GM19455 (cell line): ENCODE measurements around the gene SNAPC4.
"Not testable (repeated sequence)": the region's sequence is repeated elsewhere in the genome, so short reads cannot be mapped to it uniquely, and the experiment has no call there.

Source experiments
- ATAC-seq: cut with Tn5 transposase; IDR thresholded peaks from one replicate; pipeline ENCODE4 v1.9.1; 2021; ENCODE audit not compliant: unreplicated experiment

Gene SNAPC4

DNA sequence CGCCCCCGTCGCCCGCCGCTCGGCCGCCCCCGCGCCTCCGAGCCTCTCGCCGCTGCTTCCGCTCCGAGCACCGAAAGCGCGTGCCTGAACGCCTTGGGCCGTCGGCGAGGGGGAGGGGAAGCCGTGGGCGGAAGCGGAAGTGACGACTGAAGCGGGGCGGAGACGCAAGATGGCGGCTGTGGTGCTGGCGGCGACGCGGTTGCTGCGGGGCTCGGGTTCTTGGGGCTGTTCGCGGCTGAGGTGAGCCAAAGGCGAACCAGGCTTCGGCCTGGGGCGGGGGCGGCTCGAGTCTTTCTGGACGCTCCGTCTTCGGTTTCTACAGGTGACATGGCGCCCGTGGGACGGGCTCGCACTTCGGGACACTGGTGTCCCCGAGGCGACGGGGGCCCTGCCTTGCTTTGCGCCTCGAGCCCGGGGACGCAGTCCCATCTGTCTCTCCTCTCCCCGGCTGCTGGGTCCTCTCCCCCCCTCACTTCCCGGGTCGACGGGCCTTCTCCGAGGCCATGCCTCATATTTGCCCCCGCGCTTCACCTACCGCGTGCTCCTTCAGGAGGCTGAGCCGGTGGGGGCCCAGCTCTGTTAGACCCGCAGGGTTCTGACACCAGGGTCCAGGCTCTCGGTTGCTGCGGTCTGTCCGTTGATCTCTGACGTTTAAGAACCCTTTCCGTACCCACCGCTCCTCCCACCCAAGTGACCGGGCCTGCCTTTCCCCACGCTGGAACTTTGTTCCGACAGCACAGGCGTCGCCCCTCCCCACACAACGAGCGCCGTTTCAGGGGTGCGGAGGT is 10.7 kb upstream of the SNAPC4 start, which contains the start of the genes ENTR1 and PMPCA:
Gene ENTR1, minus strand, starts transcription at position 115 of the 788 bp plus-strand sequence. CDS start 217 bp downstream, outside the sequence.
Gene PMPCA, plus strand, starts transcription at position 159 of the 788 bp plus-strand sequence. Its CDS starts 11 bp downstream, at position 170.
- ATAC-seq = peak; percentile 72

DNA sequence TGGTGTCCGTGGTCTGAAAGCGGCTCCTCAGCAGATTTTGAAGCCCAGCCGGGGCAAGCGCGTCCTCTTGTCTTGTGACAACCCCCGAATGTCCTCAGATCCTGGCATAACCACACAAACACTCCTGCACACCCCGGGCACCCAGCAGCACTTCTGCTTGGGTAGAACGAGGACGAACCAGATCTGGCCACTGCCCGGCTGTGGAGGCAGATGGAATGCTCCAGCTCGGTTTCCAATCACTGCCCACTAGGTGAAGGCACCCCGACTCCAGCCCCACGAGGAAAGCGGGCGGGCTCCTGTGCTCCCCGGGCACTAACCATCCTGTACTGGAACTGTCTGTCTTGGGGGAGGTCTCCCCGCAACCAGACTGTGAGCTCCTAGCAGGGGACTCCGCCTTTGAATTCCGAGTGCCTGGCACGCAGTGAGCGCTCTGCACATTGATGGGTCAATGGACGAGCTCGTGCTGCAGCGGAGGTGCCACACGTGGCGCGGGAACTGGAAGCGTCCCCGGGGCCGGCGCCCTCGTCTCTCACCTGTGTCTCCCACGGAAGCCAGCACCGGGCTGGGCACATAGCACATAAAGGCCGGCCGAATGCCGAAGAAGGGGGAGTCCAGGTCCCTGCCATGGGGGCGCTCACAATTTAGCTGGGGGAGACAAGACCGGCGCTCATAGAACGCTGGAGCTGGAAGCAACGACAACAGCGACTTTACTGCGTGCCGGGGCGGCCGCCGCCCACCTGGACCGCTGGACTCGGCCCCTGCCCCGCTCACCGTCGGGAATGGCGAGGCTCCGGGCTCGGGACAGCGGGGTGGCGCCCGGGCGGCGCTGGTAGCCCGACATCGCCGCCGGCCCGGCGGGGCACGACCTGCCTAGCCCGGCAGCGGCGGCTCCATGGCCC is 9.8 kb upstream of the SNAPC4 start:
- peak; percentile 35 for ATAC-seq

DNA sequence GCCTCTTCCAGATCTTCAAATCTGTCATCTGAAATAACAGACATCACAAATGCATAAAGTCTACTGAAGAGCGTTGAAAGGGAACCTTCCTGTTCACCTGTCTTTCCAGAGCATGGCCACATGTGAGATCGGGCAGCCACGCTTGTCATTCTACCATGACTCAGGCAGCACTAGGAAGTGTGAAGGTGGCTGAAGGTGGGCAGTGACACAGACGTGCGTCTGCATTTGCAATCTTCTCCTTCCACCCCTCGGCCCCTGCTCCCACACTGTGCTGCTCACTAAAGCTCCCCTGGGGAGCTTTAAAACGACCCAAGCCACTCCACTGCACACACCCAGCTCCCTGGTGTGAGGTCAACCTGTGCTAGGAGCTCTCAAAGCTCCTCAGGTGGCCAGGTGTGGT is 7.9 kb upstream of the SNAPC4 start:
- no peak for ATAC-seq

DNA sequence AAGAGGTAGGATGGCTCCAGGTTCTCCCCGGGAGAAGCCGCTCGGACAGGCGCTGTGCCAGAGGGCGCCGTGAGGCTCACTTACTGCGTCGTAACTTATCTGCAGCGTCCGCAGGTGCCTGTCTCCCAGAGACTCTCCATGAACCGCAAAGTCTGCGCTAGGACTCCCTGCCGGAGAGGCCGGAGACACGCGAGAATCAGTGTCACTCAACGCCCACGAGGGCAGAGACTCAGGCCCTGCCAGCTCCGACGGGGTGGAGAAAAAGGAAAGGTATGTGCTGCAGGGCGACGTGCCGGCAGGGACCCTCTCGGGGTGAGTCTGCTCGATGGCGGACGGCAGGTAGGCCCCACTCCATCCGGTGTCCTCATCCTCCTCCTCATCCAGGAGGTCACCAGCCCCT is 7.1 kb upstream of the SNAPC4 start:
- ATAC-seq = not testable (repeated sequence)

DNA sequence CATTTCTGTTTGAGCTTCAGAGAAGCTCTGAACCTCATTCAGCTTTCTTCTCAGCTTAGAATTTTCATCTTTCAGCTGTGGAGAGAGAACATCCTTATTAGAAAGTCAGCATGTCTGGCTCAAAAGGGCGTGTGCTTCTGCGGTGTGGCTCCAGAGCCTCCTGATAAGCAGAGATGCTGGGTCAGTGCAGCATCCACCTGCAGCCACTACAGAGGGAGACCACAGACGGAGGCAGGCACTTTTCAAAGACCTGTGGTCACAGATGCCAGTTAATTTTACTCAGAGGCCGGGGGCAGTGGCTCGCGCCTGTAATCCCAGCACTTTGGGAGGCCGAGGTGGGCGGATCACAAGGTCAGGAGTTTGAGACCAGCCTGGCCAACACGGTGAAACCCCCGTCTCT is 5.9 kb upstream of the SNAPC4 start:
- not testable (repeated sequence) for ATAC-seq

DNA sequence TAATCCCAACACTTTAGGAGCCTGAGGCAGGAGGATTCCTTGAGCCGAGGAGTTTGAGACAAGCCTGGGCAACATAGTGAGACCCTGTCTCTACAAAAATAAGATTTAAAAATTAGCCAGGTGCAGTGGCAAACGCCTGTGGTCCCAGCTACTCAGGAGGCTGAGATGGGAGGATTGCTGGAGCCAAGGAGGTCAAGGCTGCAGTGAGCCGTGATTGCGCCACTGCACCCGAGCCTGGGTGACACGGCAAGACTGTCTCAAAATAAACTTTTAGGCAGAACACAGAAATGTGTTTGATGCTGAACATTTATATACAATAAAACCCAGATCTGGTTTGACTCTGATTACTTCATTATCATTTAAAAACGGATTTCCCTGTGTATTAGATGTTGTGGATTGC is 5.5 kb upstream of the SNAPC4 start:
- ATAC-seq = no peak

DNA sequence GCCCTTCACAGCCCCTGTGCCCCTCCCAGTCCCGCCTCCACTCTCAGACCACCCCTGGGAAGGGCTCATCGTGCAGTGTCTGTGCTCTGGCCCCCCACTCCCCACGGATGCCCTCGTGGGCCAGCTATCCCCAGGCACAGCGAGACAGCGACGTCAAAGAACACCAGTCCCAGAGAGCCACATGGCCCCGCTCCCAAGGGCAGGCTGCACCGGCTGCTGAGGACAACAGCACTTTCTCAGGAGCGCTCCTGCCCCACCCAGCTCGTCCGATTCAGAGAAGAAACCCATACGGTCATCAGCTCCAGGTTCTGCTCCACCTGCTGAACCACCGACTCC is 4.8 kb upstream of the SNAPC4 start:
- no peak for ATAC-seq

DNA sequence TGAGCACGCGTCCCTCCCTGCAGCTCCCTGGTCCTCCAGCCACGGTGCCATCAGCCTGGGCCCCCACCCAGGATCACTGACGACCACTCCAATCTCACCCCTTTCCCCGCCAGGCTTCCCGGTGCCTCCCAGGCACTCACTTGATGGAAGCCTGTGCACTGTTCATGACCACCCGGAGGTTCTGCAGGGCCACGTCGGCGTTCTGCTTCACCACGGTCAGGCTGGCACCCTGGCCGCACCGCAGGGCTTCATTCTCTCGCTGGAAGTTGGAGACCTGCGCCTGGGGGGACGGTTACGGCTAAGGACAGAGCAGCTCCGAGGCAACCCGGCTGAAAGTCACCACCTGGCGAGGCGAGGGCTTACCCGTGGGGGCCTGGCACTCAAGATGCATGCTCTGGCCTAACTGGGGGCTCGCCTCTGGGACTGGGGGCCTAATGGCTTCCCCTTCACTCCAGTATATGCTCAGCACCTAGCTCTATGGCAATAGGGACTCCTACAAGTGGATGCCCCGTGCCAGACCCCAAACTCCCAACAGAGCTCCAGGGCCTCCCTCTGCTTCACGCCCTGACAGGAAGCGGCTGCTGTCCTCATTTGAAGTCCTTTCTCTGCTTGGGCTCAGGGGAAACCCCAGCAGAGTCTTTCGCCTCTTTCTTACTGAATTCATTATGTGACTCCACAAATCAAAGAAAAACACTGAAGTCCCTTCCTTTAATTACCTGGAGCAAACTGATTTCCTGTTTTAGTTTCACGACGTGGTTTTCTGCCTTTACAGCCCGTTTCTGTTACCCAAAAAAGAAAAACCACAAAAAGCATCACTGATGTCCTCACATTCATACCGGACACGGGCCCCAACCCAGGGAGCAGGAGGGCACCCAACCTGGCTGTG is 4.2 kb upstream of the SNAPC4 start:
- ATAC-seq = no peak

DNA sequence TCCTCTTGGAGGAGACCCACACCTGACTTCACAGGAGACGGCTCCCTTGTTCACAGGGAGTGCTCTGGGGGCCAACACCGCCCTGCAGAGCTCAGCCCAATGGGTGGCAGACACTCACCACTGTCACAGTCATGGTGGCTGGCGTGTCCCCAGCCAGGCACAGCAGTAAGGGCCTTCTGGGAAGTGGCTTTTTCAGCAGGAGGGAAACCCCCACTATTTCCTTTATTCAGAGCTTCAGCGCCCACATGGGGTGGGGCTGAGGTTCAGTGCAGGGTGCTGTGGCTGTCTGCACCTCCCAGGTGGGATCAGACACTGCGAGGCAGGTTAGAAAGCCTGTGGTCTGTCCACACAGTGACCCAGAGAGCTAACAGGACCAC is 3.6 kb upstream of the SNAPC4 start:
- ATAC-seq = no peak

DNA sequence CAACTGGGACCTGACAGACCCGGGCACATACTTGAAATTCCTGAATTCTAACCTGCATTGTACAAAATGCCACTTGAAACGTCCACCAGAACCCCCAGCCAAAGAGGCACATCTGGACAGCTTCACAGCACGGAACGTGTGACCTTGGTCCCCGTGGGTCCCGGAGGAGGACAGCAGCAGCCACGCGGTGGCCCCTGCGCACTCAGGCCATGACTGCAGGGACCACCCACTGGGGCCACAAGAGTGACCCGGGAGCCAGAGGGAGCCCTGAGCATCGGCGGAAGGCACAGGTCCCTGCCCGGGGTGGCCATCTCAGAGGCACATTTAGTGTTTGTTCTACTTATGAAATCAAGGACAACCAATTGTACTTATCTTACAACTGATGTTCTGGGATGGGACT is 2.1 kb upstream of the SNAPC4 start:
- ATAC-seq = no peak

DNA sequence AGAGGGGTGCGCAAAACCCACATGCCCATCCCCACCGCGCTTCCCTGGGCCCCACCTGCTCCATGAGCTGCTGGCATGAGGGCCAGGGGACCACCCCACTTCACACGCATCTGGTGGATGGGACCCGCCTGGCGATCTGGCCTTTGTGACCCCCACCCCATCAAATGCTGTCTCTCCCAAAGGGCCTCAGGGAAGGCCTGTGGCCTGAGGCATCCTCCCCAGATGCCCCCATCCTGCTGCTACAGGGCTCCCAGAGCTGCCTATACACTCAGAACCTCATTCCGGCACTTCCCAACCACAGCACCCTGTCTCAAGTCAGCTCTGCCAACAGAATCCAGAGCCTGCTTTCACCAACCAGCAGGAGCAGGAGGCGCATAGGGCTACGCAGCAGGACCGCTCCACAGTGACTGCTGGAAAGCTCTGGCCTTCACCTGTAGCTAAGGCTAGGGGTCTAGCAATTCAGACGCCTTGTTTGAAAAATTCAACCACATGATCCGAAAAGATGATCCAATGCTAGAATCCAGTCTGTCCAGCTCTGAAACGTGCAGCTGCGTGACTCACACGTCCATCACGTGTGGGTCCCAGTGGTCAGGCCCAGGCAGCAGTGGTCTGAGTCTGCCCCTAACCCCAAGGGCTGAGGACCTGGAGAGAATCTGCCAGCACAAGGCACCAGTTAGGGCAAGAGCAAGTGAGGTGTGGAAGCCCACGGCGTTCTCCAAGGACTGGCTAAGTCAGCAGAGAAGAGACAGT is 1.4 kb upstream of the SNAPC4 start:
- ATAC-seq = no peak

DNA sequence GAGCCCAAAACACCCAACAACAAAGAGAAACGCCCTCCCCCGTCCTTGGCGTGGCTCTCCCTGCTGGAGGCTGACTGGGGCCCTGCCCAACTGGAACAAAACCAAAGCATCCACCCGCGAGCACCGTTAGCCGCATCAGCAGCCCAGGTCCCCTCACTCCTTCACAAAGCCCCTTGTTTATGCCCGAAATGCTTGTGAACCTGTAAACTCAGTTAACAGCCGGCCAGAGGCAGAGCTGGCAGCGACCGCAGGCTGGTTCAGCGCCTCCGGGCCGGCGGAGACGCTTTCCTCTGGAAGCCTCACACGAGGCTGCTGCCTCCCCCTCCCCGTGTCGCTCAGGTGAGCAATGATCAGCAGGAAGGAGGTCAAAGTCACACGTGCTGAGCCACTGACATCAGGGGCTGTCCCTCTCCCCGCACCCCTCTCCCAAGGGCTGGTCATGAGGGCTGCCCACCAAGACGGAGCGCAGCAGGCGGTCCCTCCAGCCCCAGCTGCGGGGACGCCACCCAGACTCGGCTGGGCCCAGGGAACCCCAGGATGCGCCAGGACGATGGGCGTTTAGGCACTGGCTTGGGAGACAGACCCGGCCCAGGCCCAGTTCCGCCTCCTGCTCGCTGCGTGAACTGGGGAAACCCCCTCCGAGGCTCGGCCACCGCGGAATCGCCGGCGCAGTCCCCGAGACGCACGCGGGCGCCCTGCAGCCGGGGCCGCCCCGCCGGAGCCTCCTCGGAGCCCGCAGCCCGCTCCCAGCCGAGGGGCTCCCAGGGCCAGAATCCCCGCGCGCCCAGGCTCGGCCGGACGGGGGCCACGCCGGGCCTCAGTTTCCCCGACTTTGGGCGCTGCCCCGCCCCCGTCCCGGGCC is 563 bp downstream of the SNAPC4 start:
- ATAC-seq = no peak

DNA sequence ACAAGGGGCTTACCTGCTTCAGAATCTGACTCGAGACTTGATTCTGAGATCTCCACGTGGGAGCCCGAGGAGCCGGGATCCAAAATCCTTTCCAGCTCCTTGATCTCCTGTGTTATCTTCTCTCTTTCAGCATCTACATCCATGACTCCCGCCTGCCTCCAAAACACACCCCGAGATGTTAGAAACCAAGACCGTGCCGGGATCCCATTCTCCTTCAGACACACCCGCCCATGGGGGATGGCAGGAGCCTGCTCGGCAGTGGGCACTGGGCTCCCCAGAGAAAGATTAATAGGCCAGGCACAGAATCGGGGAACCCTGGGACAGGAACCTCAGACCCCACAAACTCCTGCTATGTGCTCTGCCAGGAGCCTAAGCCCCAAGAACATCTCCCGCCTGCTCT is 1.7 kb downstream of the SNAPC4 start:
- ATAC-seq = no peak

DNA sequence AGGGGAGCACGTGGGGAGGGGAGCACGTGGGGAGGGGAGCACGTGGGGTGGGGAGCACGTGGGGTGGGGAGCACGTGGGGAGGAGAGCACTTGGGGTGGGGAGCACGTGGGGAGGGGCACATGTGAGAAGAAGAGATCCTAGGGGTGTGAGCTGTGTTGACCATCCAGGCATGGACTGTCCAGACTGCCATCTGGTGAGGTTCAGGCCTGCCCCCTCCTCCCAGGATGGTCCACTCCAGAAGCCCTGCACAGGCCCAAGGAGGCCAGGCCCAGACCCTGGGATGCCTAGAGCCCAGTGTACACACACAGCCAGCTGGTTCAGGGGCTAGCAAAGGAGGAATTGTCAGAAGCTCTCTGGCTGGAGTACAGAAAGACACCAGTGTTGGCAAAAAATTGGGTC is 2.3 kb downstream of the SNAPC4 start:
- ATAC-seq = no peak

DNA sequence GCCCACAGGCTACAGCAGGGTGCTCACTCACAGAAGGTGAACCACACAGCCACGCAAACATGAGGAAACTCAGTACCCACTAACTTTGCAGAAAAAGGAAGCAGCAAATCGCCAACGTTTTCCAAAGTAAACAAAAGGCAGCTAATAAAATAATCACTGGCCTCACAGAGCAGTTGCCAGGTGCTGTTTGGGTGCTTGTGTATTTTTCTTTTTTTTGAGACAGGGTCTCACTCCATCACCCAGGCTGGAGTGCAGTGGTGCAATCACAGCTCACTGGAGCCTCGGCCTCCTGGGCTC is 3.8 kb downstream of the SNAPC4 start:
- ATAC-seq = no peak

DNA sequence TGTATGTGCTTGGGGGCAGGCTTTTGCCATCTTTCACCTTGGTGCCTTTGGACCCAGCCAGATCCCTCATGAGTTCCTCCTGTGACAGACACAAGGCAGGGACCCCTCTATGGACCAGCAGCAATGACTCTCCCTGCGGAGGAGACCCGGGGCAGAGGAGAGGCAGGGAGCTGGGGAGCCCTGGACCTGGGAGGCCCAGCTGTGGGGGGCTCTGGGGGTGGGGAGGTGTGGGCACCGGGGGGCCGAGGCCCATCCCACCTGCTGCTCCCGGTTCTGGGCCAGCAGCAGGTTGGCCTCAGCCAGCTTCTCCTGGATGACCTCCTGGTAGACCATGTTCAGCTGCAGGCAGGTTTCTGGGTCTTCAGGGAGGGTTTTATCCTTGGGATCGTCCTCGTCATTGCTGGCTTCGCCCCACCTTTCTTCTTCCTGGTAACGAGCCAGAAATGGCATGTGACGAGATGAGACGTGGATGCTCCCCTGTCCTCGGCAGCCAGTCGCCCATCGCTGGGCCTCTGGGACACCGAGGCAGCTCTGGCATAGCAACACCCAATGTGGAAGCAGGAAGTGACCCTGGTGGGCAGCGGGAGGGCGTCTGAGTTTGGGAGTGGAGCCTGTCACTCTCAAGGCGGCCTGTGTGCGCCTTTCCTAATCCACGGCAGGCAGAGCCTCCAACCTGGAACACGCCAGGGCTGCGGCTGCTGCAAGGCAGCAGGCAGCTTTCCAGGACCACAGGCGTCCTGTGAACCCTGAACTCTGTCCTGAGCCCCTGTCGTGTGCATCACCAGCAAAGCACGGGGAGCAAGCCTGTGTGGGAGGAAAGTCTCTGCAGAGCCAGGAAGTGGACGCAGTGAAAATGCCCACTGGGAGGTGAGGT is 4.4 kb downstream of the SNAPC4 start:
- no peak for ATAC-seq

DNA sequence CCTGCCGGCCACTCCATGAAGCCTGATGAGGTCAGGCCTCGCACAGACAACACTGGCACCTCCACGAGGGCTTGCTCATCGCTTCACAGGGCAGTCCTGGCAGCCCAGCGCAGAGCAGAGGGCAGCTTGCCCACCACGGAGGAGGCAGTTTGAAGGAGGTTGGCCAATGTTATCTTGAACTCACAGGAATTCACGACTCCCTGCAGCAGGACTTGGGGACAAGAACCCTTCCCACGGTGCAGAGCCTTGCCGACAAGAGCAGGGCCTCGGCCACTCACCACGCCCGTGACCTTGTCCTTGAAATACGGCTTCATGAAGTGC is 5.0 kb downstream of the SNAPC4 start:
- no peak for ATAC-seq

DNA sequence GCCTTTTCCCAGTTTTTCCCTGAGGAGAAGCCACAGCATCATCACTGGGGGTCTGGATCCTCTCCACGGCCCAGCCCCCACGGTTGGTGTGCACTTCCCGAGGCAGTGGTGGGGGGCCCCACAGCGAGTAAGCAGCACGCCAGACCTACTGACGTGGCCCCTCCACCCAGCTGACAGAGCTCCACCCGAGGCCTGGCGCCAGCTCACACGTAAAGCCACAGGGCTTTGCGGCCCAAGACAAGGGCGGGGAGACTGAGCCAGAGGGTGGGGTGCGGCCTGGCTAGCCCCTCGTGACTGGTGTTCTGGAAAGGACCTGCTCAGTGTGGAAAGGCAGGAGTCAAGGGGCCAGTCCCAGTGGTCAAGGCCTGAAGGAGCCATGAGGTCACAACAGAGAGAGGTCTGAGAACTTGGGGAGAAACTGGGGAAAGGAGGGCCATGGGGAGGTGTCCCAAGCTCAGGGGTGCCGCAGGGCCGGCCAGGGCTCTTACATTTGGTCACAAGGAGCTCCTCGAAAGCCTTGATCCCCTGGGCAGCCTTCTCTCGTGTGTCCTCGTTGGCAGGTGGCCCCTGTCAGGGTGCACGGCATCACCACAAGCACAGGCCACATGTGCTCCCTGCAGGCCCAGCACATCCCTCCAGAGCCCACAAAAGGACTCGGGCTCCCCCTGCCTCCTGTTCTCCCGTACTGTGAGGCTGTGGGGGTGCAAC is 5.5 kb downstream of the SNAPC4 start:
- no peak for ATAC-seq
